UCSD-AML1 (cell line): Measurements from ENCODE around the gene PLCG1.

Source experiments
- DNase-seq: peaks from one replicate; lab custom pipeline; 2025; ENCODE audit not compliant: unreplicated experiment; lab: John Stamatoyannopoulos, UW

The PLCG1 gene

GRCh38 chr20:41178495-41178894, 41.2 kb downstream of the PLCG1 start:
- DNase-seq: no peak

DNA sequence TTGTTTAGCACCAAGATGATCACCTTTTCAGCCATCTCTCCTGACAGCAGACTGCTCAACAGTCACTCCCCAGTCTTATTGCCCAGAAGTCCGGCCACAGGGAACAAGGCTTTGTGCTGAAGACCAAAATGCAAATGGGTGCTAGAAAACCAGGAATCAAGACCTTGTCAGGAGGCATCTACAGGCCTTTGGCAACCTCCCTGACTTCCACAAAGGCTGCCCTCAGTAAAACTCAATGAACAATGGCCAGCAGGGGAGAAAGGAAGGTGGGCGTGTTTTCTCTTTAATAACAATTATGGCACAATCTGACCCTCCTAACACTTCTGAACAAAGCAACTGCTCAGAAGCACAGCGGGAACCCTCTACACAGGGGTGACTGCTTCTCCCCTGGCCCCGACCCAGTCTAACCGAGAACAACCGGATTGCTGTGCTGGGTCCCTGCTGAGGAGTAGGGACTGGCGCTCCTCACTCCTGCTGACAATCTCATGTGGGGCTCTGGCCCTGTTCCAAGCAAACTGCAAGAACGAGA, 41.6 kb downstream of the PLCG1 start:
- DNase-seq: no peak

GRCh38 chr20:41179961-41180360, 42.6 kb downstream of the PLCG1 start:
- DNase-seq: no peak

GRCh38 chr20:41180599-41181333, 43.4 kb downstream of the PLCG1 start:
- no peak for DNase-seq

GRCh38 chr20:41181567-41181966, 44.2 kb downstream of the PLCG1 start:
- no peak for DNase-seq

DNA sequence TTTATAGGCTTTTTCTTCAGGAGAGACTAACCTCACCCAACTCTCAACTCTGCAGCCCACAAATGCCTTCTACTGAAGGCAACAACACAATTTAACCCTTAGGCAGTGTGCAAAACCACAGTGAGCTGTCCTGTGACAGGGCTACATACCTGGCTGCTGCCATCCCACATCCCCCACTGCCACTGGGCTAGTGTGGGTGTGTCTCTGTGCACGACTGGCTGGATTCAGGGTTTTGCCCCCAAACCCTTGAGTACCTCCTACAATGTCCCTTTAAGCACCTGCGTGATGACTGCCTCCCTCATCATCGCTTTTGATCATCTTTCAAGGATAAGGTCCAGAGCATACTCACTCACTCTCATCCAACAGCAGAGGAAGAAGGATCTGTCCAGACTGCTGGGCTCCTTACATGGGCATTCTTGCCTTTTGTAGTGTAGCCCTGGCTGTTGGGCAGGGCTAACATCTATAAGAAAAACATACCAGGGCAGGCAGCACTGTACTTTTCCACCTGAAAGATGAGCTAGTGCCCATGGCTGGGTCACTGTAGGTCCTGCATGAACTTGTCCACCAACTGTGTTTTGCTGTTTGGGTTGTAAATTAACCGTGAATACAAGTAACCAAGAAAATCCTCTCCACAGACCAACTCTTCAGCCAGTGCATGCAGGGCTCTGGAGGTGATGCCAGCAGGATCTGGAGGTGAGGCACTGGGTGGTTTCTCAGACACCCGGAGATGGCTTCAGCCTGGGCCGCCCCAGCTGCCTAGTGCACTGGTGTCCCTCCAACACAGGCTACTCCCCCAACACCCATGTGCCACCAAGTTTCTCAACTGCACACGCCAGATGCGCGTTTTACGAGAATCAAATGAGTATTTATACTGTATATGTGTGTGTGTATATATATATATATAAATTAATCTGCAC, 45.2 kb downstream of the PLCG1 start:
- no peak for DNase-seq

DNA sequence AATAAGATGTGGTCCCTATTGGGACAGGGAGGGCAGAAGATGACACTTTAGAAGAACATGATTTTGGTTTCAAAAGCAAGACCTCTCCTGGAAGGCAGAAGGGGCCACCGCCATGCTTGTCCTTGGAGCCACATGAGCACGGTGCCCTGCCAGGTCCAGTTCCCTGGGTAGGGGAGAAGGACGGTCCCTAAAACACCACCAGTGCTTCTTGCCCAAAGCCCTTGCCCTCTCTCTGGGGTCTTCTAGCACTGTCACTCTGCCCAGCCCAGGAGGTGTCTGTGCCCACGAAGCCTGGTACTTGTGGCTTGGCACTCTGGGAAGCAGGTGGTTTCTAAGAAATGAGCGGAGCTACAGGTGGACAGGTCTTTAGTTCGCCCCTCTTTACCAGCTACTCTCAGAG, 46.0 kb downstream of the PLCG1 start:
- no peak for DNase-seq

GRCh38 chr20:41183831-41184230, 46.5 kb downstream of the PLCG1 start:
- DNase-seq: no peak

GRCh38 chr20:41185013-41185757, 47.8 kb downstream of the PLCG1 start:
- DNase-seq: no peak

DNA sequence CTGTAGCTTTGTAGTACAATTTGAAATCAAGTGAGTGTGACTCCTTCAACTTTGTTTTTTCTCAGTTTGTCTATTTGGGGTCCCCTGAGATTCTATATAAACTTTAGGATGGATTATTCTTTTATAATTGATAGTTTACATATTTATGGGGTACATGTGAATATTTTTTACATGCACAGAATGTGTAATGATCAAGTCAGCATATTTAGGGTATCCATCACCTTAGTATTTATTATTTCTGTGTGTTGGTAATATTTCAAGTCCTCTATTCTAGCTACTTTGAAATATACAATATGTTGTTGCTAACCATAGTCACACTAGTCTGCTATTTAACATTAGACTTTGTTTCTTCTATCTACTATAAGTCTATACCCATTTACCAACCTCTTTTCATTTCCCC, 50.3 kb downstream of the PLCG1 start:
- DNase-seq: no peak

- no peak for DNase-seq
Measured at GRCh38 chr20:41191562-41192500, 54.5 kb downstream of the PLCG1 start.

DNA sequence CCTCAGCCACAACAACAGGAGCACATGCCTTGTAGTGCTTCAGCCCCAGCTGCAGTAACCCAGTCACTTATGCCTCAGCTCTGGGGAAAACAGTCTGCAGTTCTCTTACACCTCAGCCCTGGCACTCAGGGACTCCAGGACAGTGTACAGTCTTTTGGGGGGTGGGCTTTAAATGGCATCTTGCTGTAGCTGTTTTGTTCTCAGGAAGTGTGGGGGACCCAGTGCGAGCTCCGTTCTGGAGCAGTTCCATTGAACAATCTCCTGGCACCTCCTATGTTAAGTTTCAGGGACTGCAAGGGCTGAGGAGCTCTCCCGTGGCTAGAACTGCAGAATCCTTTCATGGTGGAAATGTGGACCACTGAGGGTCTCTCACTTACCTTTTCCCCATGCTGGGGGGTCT, 55.2 kb downstream of the PLCG1 start:
- no peak for DNase-seq

- DNase-seq: no peak
Measured at GRCh38 chr20:41196653-41197225, 59.4 kb downstream of the PLCG1 start.

DNA sequence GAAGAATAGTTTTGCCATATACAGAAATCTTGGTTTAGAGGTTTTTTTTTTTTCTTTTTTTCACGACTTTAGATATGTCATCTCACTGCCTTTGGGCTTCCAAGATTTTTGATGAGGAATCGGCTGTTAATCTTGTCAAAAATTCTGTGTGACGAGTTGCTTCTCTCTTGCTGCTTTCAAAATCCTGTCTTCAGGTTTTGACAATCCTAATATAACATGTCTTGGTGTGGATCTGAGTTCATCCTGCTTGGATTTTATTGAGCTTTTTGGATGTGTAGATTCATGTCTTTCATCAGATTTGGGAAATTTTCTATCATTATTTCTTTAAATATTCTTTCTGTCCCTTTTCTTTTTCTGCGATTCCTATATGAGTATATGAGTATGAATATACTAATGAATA, 61.1 kb downstream of the PLCG1 start:
- no peak for DNase-seq

DNA sequence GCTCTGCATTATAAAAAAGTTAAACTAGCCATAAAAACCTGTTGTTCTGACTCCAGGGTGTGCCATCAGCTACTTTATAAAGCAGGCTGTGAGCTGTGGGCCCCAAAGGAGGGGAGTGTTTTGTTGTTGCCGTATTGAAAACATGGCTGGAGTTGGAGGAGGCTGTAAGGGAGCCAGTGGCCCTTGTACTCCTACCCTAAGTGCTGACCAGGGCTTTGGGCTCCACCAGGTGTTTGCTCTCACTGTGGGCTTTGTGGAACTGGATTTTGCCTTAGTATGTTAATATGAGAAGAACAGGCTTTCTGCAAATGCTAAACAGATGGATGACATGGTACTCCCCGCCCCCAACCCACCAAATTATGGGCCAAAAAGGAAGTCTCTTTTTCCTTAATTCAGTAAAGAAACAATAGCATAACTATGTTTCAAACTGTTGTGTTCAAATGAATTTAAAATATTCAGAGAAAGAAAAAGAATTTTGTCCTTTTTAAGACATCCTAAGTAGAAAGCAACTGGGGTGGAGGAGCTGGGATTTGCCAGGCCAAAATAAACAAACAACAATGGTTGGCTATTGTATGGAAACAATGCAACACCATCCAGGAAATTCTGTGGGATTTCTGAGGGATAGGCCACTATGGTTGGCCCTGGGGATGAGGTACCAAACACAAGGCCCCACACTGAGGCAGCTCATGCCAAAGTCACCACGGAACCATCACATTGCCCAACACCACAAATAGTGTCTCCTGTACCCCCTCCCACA, 63.3 kb downstream of the PLCG1 start:
- DNase-seq: no peak

GRCh38 chr20:41201760-41202159, 64.4 kb downstream of the PLCG1 start:
- no peak for DNase-seq

DNA sequence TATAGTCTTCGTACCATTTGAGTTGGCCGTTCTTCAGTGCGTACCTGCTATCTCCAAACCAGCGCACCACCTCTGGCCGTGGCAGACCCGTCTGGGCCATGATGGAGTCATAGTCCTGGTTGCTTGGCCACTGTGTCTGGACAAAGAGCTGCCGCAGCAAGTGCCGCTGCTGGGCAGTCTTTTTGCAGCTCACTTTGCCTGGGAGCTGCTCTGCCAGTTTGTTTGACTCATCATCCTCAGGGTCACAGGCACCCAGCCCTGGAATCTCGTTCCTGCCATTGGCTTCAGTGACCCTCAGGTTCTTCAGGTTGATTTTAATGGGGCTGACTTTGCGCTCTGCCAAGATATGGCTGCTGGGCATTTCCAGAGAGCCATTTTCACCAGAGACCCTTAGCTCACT, 65.1 kb downstream of the PLCG1 start:
- DNase-seq: no peak

DNA sequence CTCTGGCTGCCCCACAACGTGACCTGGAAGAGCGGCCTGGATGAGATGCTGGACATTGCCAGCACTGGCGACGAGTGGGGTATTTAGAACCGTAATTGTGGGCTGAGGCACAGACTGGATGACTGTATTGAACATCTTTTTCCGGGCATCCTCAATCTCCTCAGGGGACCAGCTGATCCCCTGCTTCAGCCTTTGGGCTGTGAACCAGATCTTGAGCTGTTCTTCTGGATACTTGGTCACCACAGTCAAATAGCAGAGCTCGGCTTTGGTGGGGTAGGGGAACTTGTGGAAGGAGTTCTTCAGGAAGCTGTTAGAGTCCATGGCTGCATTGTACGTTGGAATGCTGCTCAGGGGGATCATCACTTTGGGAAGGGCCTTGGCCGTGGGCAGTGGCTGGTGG, 66.3 kb downstream of the PLCG1 start:
- DNase-seq: no peak
